Thyroid gland (tissue), 4 donors: ENCODE data around the gene OR5M11. TPM values are rescaled to one million over a fixed set of nuclear protein-coding genes. Genes with fewer than 3 reads are reported as not detected.
"Not testable (repeated sequence)": the region's sequence is repeated elsewhere in the genome, so short reads cannot be mapped to it uniquely, and the experiment has no call there.

Source experiments
- DNase-seq, 2 donors: peaks; one replicate each; pipeline ENCODE4 v3.0.0-alpha.2; 2019
- H3K27ac ChIP-seq, 3 donors: fragments of 200-600 bp; sonication (generic); 1 replicate in 2 of 3; 2 replicates in 1 of 3; pipeline ENCODE4 v1.5.1; 2016 to 2019; ENCODE audit warnings: mild to moderate bottlenecking in 1 of 3, moderate library complexity in 1 of 3
- H3K27me3 ChIP-seq: fragments of 200-600 bp; sonication (generic); one replicate; pipeline ENCODE4 v1.5.1; 2019
- H3K36me3 ChIP-seq, 2 donors: fragments of 200-600 bp; sonication (generic); one replicate each; pipeline ENCODE4 v1.5.1; 2016 to 2019
- H3K4me1 ChIP-seq, 2 donors: fragments of 200-600 bp; sonication (generic); one replicate each; pipeline ENCODE4 v1.5.1; 2017 to 2019
- H3K4me3 ChIP-seq, 3 donors: fragments of 200-600 bp; sonication (generic); replicated peaks in 1 of 3; 1 replicate in 2 of 3; 2 replicates in 1 of 3; pipeline ENCODE4 v1.5.1; 2016; ENCODE audit warnings: mild to moderate bottlenecking in 1 of 3
- H3K9me3 ChIP-seq: fragments of 200-600 bp; sonication (generic); one replicate; pipeline ENCODE4 v1.5.1; 2017
- CTCF ChIP-seq, 6 experiments: fragments of 200-600 bp in 3 of 6; fragments of 450-650 bp in 3 of 6; sonication (generic) in 3 of 6; IDR thresholded peaks; one replicate each; pipeline ENCODE4 v1.5.1; 2016 to 2019; ENCODE audit warnings: antibody characterized with exemption in 6 of 6, mild to moderate bottlenecking in 2 of 6, inconsistent platforms in 1 of 6, moderate library complexity in 1 of 6
- POLR2A ChIP-seq, 2 donors: fragments of 450-650 bp; IDR thresholded peaks; one replicate each; pipeline ENCODE4 v1.6.1; 2017; ENCODE audit warnings: antibody characterized with exemption in 2 of 2, mild to moderate bottlenecking in 2 of 2, moderate library complexity in 1 of 2
- WGBS, 2 donors: methylation state at CpG; one replicate each; pipeline ENCODE4 v1.1.5; 2017; 5-methylcytosine and 5-hydroxymethylcytosine counted together
- intact Hi-C: fragments of 100-400 bp; cut with DNase I; formaldehyde crosslinking; loops from one replicate; pipeline ENCODE4 v1.15.1; 2023
- total RNA-seq, 4 donors: library from RNA; depleted of rRNA; stranded (reverse); fragments of >200 nt; gene quantifications; one replicate each; pipeline ENCODE4 v1.2.3, GENCODE V29; 2016

The OR5M11 gene
- not detected for total RNA-seq

GRCh38 chr11:56543157-56543556 lies at the start of gene OR5M11:
Gene OR5M11 (minus strand): TSS chr11:56543257. CDS start chr11:56543257, 0 bp downstream.
- Histone ChIP-seq H3K27me3 (no peaks in the 10 kb centered on the region), H3K36me3 (no peaks in the 10 kb centered on the region), H3K4me3 (no peak within 1 kb of the TSS), H3K27ac (no peak within 1 kb of the TSS), H3K4me1 (no peaks in the 10 kb centered on the region), H3K9me3 (no peaks in the 10 kb centered on the region)
- no peak for DNase-seq
- 82 to 87% methylated on average over 2 of the region's 2 CpGs for WGBS, 2 donors
- intact Hi-C loops, result no loop called here
- TF ChIP-seq CTCF (IDR thresholded peaks at IDR 0.05), result no peak
- no peak for TF ChIP-seq POLR2A (IDR thresholded peaks at IDR 0.05)

GRCh38 chr11:56592088-56592717 lies 49.1 kb upstream of the OR5M11 start:
- H3K36me3 ChIP-seq, H3K4me1 ChIP-seq, DNase-seq, H3K4me3 ChIP-seq, H3K9me3 ChIP-seq, H3K27me3 ChIP-seq, H3K27ac ChIP-seq, intact Hi-C loops: not testable (repeated sequence)
- 95 to 96% methylated on average over 16 to 19 of the region's 20 CpGs for WGBS, 2 donors

GRCh38 chr11:56577621-56578020 lies 34.6 kb upstream of the OR5M11 start, which contains the start of gene OR5M10:
Gene OR5M10 (minus strand): TSS chr11:56577721. CDS start chr11:56577721, 0 bp downstream.
- Histone ChIP-seq H3K36me3 (no peaks in the 10 kb centered on the region), H3K27ac (no peak within 1 kb of the TSS), H3K4me3 (no peak within 1 kb of the TSS), H3K9me3 (no peaks in the 10 kb centered on the region), H3K4me1 (no peaks in the 10 kb centered on the region), H3K27me3 (no peaks in the 10 kb centered on the region)
- no peak for DNase-seq
- 55 to 61% methylated on average over 3 of the region's 3 CpGs for WGBS, 2 donors
- intact Hi-C loops, result no loop called here
- no peak for TF ChIP-seq CTCF (IDR thresholded peaks at IDR 0.05)
- no peak for TF ChIP-seq POLR2A (IDR thresholded peaks at IDR 0.05)

- no peak for DNase-seq
- Histone ChIP-seq H3K36me3 (no peaks in the 10 kb centered on the region), H3K4me1 (no peaks in the 10 kb centered on the region), H3K27ac (no peak overlapping the region), H3K27me3 (no peaks in the 10 kb centered on the region), H3K4me3 (no peak overlapping the region), H3K9me3 (no peaks in the 10 kb centered on the region)
- no peak for TF ChIP-seq POLR2A (IDR thresholded peaks at IDR 0.05)
- TF ChIP-seq CTCF (IDR thresholded peaks at IDR 0.05), result no peak
- intact Hi-C loops, result no loop called here
- 59 to 79% methylated on average over 6 of the region's 6 CpGs for WGBS, 2 donors
Measured at GRCh38 chr11:56558574-56558973, 15.5 kb upstream of the OR5M11 start.

- 87 to 96% methylated on average over 12 to 13 of the region's 13 CpGs for WGBS, 2 donors
Measured at GRCh38 chr11:56554691-56555090, 11.6 kb upstream of the OR5M11 start.

GRCh38 chr11:56545531-56545930 lies 2.5 kb upstream of the OR5M11 start:
- H3K4me1 ChIP-seq, result no peaks in the 10 kb centered on the region
- H3K27me3 ChIP-seq, result no peaks in the 10 kb centered on the region
- no peaks in the 10 kb centered on the region for H3K9me3 ChIP-seq
- 58 to 66% methylated on average over 6 of the region's 6 CpGs for WGBS, 2 donors
- no peak overlapping the region for H3K27ac ChIP-seq
- no peaks in the 10 kb centered on the region for H3K36me3 ChIP-seq
- H3K4me3 ChIP-seq, result no peak overlapping the region
- DNase-seq, result no peak
- TF ChIP-seq POLR2A (IDR thresholded peaks at IDR 0.05) (no peak), CTCF (IDR thresholded peaks at IDR 0.05) (no peak)
- intact Hi-C loops, result no loop called here

More at GRCh38 chr11:56554691-56555090, 11.6 kb upstream of the OR5M11 start:
- DNase-seq, H3K4me3 ChIP-seq, intact Hi-C loops, H3K36me3 ChIP-seq, H3K9me3 ChIP-seq, H3K4me1 ChIP-seq, H3K27me3 ChIP-seq, H3K27ac ChIP-seq: not testable (repeated sequence)
